Measurements from ENCODE around the gene MSI2.

MSI2 gene

DNA sequence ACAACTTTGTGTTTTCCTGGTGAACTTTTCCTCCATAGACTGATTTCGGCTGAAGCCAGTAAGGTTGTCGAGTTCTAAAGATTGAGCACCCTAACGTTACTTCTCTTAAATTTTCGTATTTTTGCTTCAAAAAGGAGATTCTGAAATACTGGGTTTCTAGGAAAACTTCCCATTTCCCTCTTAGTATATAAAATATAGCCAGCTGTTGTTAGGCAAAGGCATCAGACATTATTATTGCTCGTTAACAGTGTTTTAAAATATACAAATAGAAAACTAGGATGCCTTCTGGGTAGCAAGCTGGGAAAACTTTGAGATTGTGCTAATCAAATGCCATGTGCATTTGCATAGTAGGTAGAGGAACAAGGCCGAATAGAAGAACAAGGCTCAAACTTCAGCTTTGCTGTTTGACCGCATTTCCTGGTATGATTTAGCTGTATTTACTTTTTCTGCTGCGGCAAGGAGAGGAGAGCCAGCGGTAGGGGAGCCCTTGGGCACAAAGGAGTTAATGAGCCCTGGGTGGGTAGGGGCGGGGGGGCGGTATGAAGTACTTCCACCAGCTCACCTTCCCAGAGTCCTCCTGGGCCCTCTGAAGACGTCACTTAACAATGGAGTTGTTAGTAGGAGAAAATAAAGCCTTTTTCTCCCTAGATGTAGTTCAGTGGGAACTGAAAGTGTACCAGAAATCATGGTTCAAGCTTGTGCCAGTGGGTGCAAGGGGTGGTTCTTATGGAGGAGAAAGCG is 151.9 kb downstream of the MSI2 start:
- no peak for DNase-seq (ENCODE audit: low read depth in 1 of 2, low spot score in 1 of 2)

DNA sequence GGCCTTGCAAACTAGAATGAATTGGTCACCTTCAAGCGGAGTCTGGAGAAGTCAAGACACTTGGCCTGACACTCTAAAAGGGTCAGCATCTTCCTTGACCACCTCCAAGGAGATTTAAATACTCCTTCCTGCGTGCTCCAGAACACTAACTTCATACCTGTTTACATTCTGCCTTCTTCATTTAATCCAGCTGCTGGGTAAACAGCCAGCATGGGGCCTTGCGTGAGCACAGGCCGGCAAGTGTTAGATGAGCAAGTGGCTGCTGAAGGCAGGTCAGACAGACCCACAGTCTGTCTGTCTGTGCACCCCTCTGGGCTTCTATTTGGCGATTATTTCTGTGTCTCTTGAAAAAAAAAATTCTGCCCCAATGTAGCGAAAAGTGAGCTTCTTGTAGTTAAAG is 153.8 kb downstream of the MSI2 start:
- DNase-seq (ENCODE audit: low read depth in 1 of 2, low spot score in 1 of 2): no peak

DNA sequence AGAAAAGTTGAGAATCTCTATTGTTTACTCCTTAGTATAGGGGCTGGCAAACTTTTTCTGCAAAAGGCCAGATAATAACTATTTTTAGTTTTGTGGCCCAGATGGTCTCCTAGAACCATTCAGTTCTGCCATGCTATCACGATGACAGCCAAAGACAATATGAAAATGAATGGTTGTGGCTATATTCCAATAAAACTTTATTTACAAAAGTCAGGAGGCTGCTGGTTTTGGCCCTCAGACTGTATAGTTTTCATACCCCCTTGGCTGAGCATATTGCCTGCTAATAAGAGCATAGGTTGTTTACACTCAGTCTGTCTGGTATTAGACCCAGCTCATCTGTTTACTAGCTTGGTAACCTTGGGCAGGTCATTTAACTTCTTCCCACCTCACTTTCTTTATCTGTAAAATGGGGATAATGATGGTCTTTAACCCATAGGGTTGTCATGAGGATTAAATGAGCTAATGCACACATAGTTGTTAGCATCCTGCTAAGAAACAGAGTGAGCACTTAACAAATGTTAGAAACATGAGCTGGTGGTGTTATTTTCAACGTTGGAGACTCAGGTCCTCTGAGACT is 156.3 kb downstream of the MSI2 start:
- no peak for DNase-seq (ENCODE audit: low read depth in 1 of 2, low spot score in 1 of 2)

GRCh38 chr17:57413848-57414651 is 157.7 kb downstream of the MSI2 start:
- DNase-seq (ENCODE audit: low read depth in 1 of 2, low spot score in 1 of 2): no peak

DNA sequence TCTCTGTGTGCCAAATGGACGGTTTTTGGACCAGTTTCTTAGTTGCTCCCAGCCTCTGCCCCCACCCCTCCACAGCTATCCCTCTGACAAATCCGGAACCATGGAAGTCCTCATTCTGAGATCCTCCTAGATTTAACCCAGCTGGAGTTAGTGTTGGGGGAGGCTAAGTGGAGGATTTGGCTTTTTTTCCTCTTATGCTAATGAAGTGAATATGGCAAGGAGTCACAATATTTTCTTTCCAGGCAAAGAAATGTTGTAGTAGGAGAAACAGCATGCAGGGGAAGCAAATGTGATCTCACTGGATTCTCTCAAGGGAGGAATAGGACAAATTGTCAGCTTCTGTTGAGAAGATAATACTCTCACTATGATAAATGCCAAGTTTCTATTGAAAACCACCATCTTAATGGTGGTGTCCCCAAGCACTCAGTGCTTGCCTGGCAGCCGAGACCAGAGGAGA is 159.5 kb downstream of the MSI2 start:
- DNase-seq (ENCODE audit: low read depth in 1 of 2, low spot score in 1 of 2): no peak

DNA sequence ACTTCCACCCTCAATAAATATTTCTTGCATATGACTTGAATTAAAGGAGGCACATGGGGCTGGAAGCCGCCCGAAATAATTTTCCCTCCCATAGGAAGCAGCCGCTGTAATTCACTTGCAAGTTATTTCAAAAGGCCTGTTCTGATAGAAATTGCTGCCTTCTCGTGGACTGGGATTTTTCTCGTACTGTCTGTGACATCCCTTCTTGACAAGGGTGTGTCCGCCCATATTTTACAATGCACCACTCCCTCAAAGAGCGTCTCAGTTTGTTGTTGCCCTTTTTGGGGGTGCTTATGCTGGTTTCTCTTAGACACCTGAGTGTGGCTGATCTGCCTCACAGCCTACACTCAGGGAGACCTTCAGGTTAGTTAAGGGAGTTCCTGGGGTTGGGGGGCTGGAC is 160.0 kb downstream of the MSI2 start:
- no peak for DNase-seq (ENCODE audit: low read depth in 1 of 2, low spot score in 1 of 2)

DNA sequence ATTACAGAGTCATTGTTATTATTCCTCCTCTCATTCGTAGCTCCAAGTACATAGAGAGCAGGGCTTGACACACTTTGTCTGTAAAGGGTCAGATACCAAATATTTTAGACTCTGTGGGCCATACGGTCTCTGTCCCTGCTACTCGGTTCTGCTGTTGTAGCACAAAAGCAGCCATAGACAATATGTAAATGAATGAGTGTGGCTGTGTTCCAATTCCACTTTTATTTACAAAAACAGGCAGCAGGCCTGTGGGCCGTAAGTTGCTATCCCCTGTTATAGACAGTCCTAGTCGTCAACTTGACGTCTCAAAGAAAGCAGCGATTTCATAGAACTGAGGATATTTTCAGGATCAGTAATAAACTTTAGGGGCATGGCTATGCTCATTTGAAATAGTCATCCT is 161.6 kb downstream of the MSI2 start:
- DNase-seq (ENCODE audit: low read depth in 1 of 2, low spot score in 1 of 2): no peak

DNA sequence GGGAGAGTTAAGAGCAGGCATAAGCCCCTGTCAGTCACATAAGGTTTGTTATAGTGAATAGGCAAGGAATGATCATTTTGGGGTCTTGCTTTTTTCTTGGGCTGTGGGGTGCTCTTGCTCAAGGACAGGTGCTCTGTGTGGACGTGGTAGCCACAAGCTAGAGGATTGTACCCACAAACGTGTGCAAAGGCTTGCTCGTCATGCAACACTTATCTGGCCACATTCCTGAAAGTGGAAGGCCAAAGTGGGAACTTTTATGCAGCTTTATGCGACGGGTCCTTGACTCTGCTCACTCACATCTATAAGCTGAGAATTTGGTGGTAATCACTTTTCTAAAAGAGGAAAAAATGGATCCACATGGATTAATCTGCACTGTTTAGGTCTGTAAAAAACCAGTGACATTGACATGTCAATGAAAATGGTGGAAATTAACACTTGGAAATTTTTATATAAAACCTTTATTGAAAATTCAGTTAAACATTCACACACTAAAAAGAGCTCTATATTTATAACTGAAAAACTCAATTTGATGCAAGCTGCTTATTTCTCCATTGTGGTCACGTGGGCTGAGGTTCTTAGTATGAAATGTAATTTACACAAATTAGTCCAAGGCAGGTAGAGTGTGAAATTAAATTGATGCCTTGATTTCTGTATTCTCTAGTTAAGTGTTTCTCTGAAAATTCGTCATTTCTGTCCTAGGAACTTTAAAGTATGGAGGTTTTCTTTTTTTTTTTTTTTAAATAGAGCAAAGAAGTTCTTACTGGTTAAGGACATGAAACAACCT is 162.3 kb downstream of the MSI2 start:
- DNase-seq (ENCODE audit: low read depth in 1 of 2, low spot score in 1 of 2): no peak

DNA sequence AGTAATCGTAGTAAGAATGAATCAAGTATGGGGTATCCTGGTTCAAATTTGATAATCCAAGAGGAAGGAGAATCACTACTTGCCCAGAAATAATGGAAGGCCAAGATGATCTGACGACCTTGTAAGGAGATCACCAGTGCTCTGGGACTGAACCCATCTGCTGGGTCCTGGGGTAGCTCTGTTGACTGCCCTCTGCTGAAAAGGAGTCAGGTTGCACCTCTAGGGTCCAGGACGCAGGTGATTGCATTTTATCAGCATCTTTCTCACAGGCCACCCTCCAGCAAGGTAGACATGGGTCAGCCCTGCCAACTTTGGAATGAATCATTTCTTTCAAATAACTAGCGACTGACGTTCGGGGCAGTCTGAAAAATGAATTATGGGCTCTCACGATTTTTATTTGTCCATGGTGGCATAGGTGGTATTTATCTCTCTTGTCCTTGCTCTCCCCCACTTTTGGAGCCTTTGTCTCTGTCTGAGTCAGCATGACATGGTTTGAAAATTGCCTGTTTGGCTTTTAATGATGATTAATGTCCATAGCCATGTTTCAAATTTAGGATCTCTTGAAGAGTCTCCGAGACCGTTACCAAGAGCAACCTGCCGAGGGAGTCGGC is 163.7 kb downstream of the MSI2 start:
- no peak for DNase-seq (ENCODE audit: low read depth in 1 of 2, low spot score in 1 of 2)

- DNase-seq (ENCODE audit: low read depth in 1 of 2, low spot score in 1 of 2): no peak
Observed at GRCh38 chr17:57420734-57421717, 164.7 kb downstream of the MSI2 start.

DNA sequence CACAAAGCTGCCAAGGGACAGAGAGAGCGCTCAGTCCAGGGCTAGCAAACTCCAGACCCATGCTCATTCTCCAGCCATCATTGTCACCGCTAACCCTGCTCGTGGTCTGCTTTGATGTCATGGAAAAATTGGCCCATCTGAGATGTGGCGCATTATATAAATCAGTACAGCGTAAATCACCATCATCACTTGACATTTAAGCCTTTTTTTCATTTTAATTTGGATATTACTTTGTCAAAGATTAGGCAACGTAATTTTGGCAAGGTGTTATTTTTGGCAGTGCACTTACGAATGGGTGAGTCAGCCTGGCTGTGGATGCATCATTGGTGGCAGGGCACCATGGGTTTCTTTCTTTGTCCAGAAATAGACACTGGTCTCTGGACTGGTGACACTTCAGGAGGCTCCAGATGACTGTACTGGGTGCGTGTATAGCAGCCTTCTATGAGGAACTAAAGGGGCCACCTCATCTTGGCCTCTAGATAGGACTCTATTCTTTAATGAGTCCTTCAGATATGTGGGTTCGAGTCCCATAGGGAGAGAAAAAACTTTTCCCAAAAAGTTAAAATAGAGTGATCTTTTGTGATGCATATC is 166.3 kb downstream of the MSI2 start:
- no peak for DNase-seq (ENCODE audit: low read depth in 1 of 2, low spot score in 1 of 2)

DNA sequence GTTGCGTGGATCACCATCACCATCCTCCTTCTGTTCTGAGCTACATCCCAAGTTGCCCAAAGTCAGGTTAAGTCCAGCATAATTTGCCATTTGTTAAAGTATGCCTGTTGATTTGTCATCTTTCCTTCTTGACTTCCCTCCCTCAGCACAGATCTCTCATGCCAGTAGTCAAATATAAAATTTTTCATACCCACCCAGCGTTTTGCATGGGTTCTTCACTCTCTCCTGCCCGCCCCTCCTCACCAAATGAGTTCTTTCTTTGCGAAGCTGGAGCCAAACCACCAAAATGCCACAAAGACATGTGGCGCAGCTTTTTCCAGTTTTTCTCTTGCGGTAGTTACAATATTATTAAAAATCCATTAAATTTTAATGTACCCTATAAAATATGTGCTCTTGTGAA is 167.2 kb downstream of the MSI2 start:
- DNase-seq (ENCODE audit: low read depth in 1 of 2, low spot score in 1 of 2): no peak

- no peak for DNase-seq (ENCODE audit: low read depth in 1 of 2, low spot score in 1 of 2)
Observed at GRCh38 chr17:57424273-57424672, 167.9 kb downstream of the MSI2 start.

DNA sequence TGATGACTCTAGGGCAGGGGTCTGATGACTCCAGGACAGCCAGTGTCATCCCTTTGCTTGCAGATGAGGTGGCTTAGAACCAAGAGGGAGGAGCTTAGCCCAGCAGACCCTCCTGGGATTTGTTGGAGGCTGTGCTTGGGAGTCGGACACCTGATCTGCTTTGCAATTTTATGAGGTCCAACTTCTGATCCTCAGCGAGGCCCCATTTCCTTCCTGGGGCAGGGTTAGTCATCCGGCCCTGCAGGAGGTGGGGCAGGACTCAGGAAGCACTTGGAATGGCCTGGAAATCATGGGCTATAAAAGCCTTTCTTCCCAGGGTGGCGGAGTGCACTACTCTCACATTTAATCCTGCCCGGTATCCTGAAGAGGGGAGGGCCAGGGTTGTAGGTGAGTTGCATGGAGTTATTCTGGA is 168.5 kb downstream of the MSI2 start:
- DNase-seq (ENCODE audit: low read depth in 1 of 2, low spot score in 1 of 2): no peak

GRCh38 chr17:57425431-57425830 is 169.1 kb downstream of the MSI2 start:
- DNase-seq (ENCODE audit: low read depth in 1 of 2, low spot score in 1 of 2): no peak

GRCh38 chr17:57425903-57426880 is 169.9 kb downstream of the MSI2 start:
- DNase-seq (ENCODE audit: low read depth in 1 of 2, low spot score in 1 of 2): no peak

- DNase-seq (ENCODE audit: low read depth in 1 of 2, low spot score in 1 of 2): no peak
Observed at GRCh38 chr17:57429966-57430365, 173.6 kb downstream of the MSI2 start.

- no peak for DNase-seq (ENCODE audit: low read depth in 1 of 2, low spot score in 1 of 2)
Observed at GRCh38 chr17:57431415-57431814, 175.1 kb downstream of the MSI2 start.

All from stimulated activated CD4-positive, alpha-beta T cell treated with anti-CD3 and anti-CD28 coated beads, Interleukin-15, amount 100 ng/mL, for 1 hour (primary cell).